GM12878 (cell line): Measurements from ENCODE around the gene LDLRAP1. TPM values are rescaled to one million over a fixed set of nuclear protein-coding genes. Genes with fewer than 3 reads are reported as not detected.
A peak's percentile ranks its signal among the peaks of the same experiment; 100 is the strongest.

ENCODE experiments used
- ATAC-seq: fragments of 200-7000 bp; cut with Tn5 transposase; 3 replicates; pipeline ENCODE4 v1.9.1; 2020; ENCODE audit warnings: mild to moderate bottlenecking, moderate library complexity
- BruUV-seq: library from RNA; stranded (reverse); fragments of 400-500 nt; replicated peaks from 2 replicates; lab custom pipeline; 2021; lab: Mats Ljungman, UMichigan
- CTCF ChIA-PET: fragments of 300-600 bp; sonication (Branson Sonifier 250); formaldehyde crosslinking; extraction: SDS; loops from one replicate; lab custom pipeline; 2021; ENCODE audit warnings: inconsistent platforms; lab: Yijun Ruan, JAX
- POLR2A ChIA-PET: fragments of 350-600 bp; formaldehyde crosslinking; extraction: SDS; loops from one replicate; lab custom pipeline; 2021; ENCODE audit warnings: inconsistent platforms; lab: Charles Lee
- RAD21 ChIA-PET: fragments of 300-600 bp; sonication (Branson Sonifier 250); formaldehyde crosslinking; loops from one replicate; lab custom pipeline; 2023; ENCODE audit warnings: antibody characterized with exemption; ENCODE audit not compliant: unreplicated experiment; lab: Charles Lee
- SMC1A ChIA-PET: fragments of 300-600 bp; sonication (Branson Sonifier 250); formaldehyde crosslinking; loops from one replicate; lab custom pipeline; 2023; ENCODE audit not compliant: unreplicated experiment, uncharacterized antibody; lab: Charles Lee
- DNase-seq: peaks from one replicate; pipeline ENCODE4 v3.0.0-alpha.2; 2011; ENCODE audit warnings: low read depth, low spot score
- FAIRE-seq: peaks from 3 replicates; lab custom pipeline; 2011; peaks lifted over from hg19 to GRCh38; lab: Jason Lieb, UNC
- H2AFZ ChIP-seq: 2 replicates; pipeline ENCODE4 v1.6.0; 2011; ENCODE audit warnings: low read depth, low read length, control low read depth; ENCODE audit not compliant: control insufficient read depth
- H3K27ac ChIP-seq: 2 replicates; pipeline ENCODE4 v1.5.1; 2011; ENCODE audit warnings: control low read depth; ENCODE audit not compliant: control insufficient read depth, insufficient read depth
- H3K27me3 ChIP-seq, 2 experiments: replicated peaks in 1 of 2; 2 replicates each; pipeline versions ENCODE4 v1.6.0 to v1.6.1; 2011; ENCODE audit warnings: low read length in 1 of 2; ENCODE audit not compliant: control insufficient read depth in 2 of 2, insufficient read depth in 2 of 2
- H3K36me3 ChIP-seq, 2 experiments: 2 replicates each; pipeline ENCODE4 v1.5.1; 2011; ENCODE audit warnings: low read length in 1 of 2; ENCODE audit not compliant: control insufficient read depth in 2 of 2, insufficient read depth in 2 of 2
- H3K4me1 ChIP-seq: 2 replicates; pipeline ENCODE4 v1.6.1; 2011; ENCODE audit warnings: mild to moderate bottlenecking, low read length, moderate library complexity, mixed read lengths; ENCODE audit not compliant: control insufficient read depth, insufficient read depth
- H3K4me2 ChIP-seq: 2 replicates; pipeline ENCODE4 v1.6.0; 2011; ENCODE audit warnings: control low read depth; ENCODE audit not compliant: control insufficient read depth, insufficient read depth
- H3K4me3 ChIP-seq: fragments of 200-600 bp; sonication (generic); 2 replicates; pipeline ENCODE4 v1.5.1; 2016
- H3K79me2 ChIP-seq: 2 replicates; pipeline ENCODE4 v1.6.0; 2011; ENCODE audit warnings: low read length; ENCODE audit not compliant: control insufficient read depth, insufficient read depth
- H3K9ac ChIP-seq: 2 replicates; pipeline ENCODE4 v1.8.0; 2011; ENCODE audit warnings: low read length, control low read depth, mixed read lengths; ENCODE audit not compliant: control insufficient read depth, insufficient read depth
- H3K9me3 ChIP-seq: replicated peaks from 3 replicates; pipeline ENCODE4 v1.5.1; 2011; ENCODE audit warnings: mild to moderate bottlenecking, low read length; ENCODE audit not compliant: control insufficient read depth, insufficient read depth
- H4K20me1 ChIP-seq: 2 replicates; pipeline ENCODE4 v1.6.0; 2011; ENCODE audit not compliant: control insufficient read depth, insufficient read depth
- ESRRA ChIP-seq: IDR thresholded peaks from 2 replicates; pipeline ENCODE4 v1.6.1; 2012; ENCODE audit warnings: mild to moderate bottlenecking, low read length, improper control_type of control experiment
- NBN ChIP-seq: fragments of 450-650 bp; IDR thresholded peaks from 2 replicates; pipeline ENCODE4 v1.6.1; 2016
- NR2F1 ChIP-seq: fragments of 450-650 bp; conservative IDR thresholded peaks from 2 replicates; pipeline ENCODE4 v1.6.1; 2017; ENCODE audit warnings: mild to moderate bottlenecking
- NRF1 ChIP-seq: conservative IDR thresholded peaks from 2 replicates; pipeline ENCODE4 v1.6.1; 2011; ENCODE audit warnings: mild to moderate bottlenecking, low read depth, low read length, improper control_type of control experiment
- RAD21 ChIP-seq: IDR thresholded peaks from 2 replicates; pipeline ENCODE4 v1.6.1; 2011; ENCODE audit warnings: mild to moderate bottlenecking, low read depth, low read length, moderate library complexity; ENCODE audit not compliant: insufficient read depth
- RAD51 ChIP-seq: fragments of 450-650 bp; IDR thresholded peaks from 2 replicates; pipeline ENCODE4 v1.6.1; 2016; ENCODE audit warnings: moderate library complexity, mild to moderate bottlenecking, inconsistent platforms
- RFX5 ChIP-seq: IDR thresholded peaks from 2 replicates; pipeline ENCODE4 v1.6.1; 2011; ENCODE audit warnings: low read depth, low read length, improper control_type of control experiment
- WGBS: methylation state at CpG from one replicate; pipeline ENCODE4 v1.1.6; 2016; ENCODE audit warnings: low lambda C conversion rate; ENCODE audit not compliant: insufficient replicate concordance, insufficient coverage; ENCODE audit errors: missing lambda C conversion rate; 5-methylcytosine and 5-hydroxymethylcytosine counted together
- in situ Hi-C: fragments of 300-500 bp; cut with MboI; formaldehyde crosslinking; loops from 9 replicates; pipeline ENCODE4 v1.14.3; 2018; ENCODE audit warnings: mixed read lengths
- intact Hi-C: fragments of 100-400 bp; cut with micrococcal nuclease; formaldehyde crosslinking; loops from one replicate; pipeline ENCODE4 v1.14.2; 2022; ENCODE audit not compliant: unreplicated experiment
- polyA plus RNA-seq, 11 experiments: library from polyadenylated mRNA; depleted of rRNA in 4 of 11; unstranded in 6 of 11; stranded (reverse) in 5 of 11; fragments of >200 nt; fragmentation: Nextera tagmentation in 4 of 11; fragmentation: Illumina TruSeq in 1 of 11; extraction: Ambion mirVana in 4 of 11; extraction: Trizol in 1 of 11; gene quantifications; 1 replicate in 1 of 11; 2 replicates in 10 of 11; pipeline versions ENCODE4 v1.2.1 to v1.2.3, GENCODE V29; 2011 to 2016; ENCODE audit warnings: inconsistent platforms in 2 of 11, missing spikeins in 2 of 11, low read depth in 1 of 11
- total RNA-seq, 4 experiments: library from RNA; depleted of rRNA in 3 of 4; stranded (reverse); fragments of >200 nt in 3 of 4; fragmentation: Illumina TruSeq in 1 of 4; extraction: Trizol in 1 of 4; gene quantifications; 2 replicates each; pipeline versions ENCODE4 v1.2.1 to v1.2.3, GENCODE V29; 2013 to 2021
- TF ChIP-seq, protein P1 (sequence below): fragments of 150-350 bp; IDR thresholded peaks from 2 replicates; pipeline ENCODE4 v1.6.1; 2016; ENCODE audit warnings: low read depth, low read length
- TF ChIP-seq, protein P2 (sequence below): fragments of 450-650 bp; IDR thresholded peaks from 2 replicates; pipeline ENCODE4 v1.6.1; 2016; ENCODE audit warnings: mild to moderate bottlenecking
- TF ChIP-seq, protein P3 (sequence below): fragments of 450-650 bp; IDR thresholded peaks from 2 replicates; pipeline ENCODE4 v1.6.1; 2017; ENCODE audit warnings: antibody characterized with exemption, mild to moderate bottlenecking, moderate library complexity
- TF ChIP-seq, protein P4 (sequence below): IDR thresholded peaks from 2 replicates; pipeline ENCODE4 v1.6.1; 2011; ENCODE audit warnings: borderline replicate concordance, low read depth, mild to moderate bottlenecking, moderate library complexity, mixed read lengths, low read length; ENCODE audit not compliant: insufficient read depth; ENCODE audit errors: extremely low read length

LDLRAP1 gene
- total and polyA plus RNA-seq, 10 of the 15 experiments (the other 5 are each of a cell fraction or from before 2014, with no cell fraction given) = 0.43 to 37.6 (median 22.0) TPM

DNA sequence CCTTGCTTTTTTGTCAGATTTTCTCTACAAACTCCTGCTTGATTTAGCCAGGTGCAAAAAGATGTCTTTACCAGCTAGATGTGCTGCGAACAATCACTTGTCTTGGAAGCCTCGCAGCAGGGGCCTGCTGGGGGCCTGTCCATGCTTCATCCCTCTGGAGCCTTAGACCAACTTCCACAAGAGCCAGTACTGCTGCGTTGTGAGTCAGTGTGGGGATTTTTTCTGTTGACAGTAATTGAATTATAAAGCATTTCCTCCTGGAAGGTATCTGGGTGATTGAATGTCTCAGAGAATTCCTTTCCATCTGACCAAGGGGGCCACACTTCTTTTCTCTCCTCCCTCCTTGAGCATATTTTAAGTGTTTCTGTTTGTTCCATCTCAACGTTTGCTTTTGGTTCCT is 40.4 kb upstream of the LDLRAP1 start:
- TF ChIP-seq RAD51 (no peak), NR2F1 (no peak), NRF1 (no peak), NBN (no peak), RAD21 (no peak), RFX5 (no peak), ESRRA (no peak)
- TF ChIP-seq, protein P1, sequence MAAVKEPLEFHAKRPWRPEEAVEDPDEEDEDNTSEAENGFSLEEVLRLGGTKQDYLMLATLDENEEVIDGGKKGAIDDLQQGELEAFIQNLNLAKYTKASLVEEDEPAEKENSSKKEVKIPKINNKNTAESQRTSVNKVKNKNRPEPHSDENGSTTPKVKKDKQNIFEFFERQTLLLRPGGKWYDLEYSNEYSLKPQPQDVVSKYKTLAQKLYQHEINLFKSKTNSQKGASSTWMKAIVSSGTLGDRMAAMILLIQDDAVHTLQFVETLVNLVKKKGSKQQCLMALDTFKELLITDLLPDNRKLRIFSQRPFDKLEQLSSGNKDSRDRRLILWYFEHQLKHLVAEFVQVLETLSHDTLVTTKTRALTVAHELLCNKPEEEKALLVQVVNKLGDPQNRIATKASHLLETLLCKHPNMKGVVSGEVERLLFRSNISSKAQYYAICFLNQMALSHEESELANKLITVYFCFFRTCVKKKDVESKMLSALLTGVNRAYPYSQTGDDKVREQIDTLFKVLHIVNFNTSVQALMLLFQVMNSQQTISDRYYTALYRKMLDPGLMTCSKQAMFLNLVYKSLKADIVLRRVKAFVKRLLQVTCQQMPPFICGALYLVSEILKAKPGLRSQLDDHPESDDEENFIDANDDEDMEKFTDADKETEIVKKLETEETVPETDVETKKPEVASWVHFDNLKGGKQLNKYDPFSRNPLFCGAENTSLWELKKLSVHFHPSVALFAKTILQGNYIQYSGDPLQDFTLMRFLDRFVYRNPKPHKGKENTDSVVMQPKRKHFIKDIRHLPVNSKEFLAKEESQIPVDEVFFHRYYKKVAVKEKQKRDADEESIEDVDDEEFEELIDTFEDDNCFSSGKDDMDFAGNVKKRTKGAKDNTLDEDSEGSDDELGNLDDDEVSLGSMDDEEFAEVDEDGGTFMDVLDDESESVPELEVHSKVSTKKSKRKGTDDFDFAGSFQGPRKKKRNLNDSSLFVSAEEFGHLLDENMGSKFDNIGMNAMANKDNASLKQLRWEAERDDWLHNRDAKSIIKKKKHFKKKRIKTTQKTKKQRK = no peak
- TF ChIP-seq, protein P2, sequence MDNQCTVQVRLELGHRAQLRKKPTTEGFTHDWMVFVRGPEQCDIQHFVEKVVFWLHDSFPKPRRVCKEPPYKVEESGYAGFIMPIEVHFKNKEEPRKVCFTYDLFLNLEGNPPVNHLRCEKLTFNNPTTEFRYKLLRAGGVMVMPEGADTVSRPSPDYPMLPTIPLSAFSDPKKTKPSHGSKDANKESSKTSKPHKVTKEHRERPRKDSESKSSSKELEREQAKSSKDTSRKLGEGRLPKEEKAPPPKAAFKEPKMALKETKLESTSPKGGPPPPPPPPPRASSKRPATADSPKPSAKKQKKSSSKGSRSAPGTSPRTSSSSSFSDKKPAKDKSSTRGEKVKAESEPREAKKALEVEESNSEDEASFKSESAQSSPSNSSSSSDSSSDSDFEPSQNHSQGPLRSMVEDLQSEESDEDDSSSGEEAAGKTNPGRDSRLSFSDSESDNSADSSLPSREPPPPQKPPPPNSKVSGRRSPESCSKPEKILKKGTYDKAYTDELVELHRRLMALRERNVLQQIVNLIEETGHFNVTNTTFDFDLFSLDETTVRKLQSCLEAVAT = no peak
- TF ChIP-seq, protein P3, sequence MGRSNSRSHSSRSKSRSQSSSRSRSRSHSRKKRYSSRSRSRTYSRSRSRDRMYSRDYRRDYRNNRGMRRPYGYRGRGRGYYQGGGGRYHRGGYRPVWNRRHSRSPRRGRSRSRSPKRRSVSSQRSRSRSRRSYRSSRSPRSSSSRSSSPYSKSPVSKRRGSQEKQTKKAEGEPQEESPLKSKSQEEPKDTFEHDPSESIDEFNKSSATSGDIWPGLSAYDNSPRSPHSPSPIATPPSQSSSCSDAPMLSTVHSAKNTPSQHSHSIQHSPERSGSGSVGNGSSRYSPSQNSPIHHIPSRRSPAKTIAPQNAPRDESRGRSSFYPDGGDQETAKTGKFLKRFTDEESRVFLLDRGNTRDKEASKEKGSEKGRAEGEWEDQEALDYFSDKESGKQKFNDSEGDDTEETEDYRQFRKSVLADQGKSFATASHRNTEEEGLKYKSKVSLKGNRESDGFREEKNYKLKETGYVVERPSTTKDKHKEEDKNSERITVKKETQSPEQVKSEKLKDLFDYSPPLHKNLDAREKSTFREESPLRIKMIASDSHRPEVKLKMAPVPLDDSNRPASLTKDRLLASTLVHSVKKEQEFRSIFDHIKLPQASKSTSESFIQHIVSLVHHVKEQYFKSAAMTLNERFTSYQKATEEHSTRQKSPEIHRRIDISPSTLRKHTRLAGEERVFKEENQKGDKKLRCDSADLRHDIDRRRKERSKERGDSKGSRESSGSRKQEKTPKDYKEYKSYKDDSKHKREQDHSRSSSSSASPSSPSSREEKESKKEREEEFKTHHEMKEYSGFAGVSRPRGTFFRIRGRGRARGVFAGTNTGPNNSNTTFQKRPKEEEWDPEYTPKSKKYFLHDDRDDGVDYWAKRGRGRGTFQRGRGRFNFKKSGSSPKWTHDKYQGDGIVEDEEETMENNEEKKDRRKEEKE = no peak
- TF ChIP-seq, protein P4, sequence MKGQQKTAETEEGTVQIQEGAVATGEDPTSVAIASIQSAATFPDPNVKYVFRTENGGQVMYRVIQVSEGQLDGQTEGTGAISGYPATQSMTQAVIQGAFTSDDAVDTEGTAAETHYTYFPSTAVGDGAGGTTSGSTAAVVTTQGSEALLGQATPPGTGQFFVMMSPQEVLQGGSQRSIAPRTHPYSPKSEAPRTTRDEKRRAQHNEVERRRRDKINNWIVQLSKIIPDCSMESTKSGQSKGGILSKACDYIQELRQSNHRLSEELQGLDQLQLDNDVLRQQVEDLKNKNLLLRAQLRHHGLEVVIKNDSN = no peak
- Histone ChIP-seq H3K9ac (no peak overlapping the region), H3K27me3 (no peaks in the 10 kb centered on the region), H4K20me1 (no peaks in the 10 kb centered on the region), H3K4me1 (no peaks in the 10 kb centered on the region), H3K79me2 (no peaks in the 10 kb centered on the region), H3K4me3 (no peak overlapping the region), H3K9me3 (no peaks in the 10 kb centered on the region), H3K4me2 (no peak overlapping the region), H3K27ac (no peak overlapping the region), H2AFZ (no peak overlapping the region), H3K36me3 (peaks cover 4% of the 10 kb centered on the region in 2 experiments; a peak in 3 of 4 replicates)
- BruUV-seq = no TSS peak
- FAIRE-seq (peak; percentile 23), ATAC-seq (no peak), DNase-seq (no peak)
- 72% methylated on average over 4 of the region's 4 CpGs for WGBS
- ChIA-PET POLR2A (no interaction called here), SMC1A (interaction anchor here (0.7 to 4.9 kb wide), 4 partner anchors 12 to 524 kb away, joined by 3 to 24 read pairs (median 4); no protein-coding TSS in a partner anchor), CTCF (interaction anchor here (0.8 to 6.4 kb wide), 7 partner anchors 12 to 310 kb away, joined by 3 to 61 read pairs (median 8); no protein-coding TSS in a partner anchor), RAD21 (interaction anchor here (1.3 to 1.4 kb wide), 2 partner anchors 16 to 291 kb away, joined by 4 read pairs; no protein-coding TSS in a partner anchor)
- in situ Hi-C loops (no loop called here), intact Hi-C loops (loop anchor here (1.0 to 5.0 kb wide), 2 partner anchors 294 to 308 kb away; no protein-coding TSS in a partner anchor)
